T47D (cell line): ENCODE measurements around the gene SLC7A7.
"Not testable (repeated sequence)": the region's sequence is repeated elsewhere in the genome, so short reads cannot be mapped to it uniquely, and the experiment has no call there.

Experiments used
- DNase-seq, 2 experiments: peaks; one replicate each; pipeline versions ENCODE4 v3.0.0 to v3.0.0-alpha.2; 2011 to 2012; ENCODE audit warnings: low read depth in 1 of 2, low spot score in 1 of 2
- JUND ChIP-seq: IDR thresholded peaks from 2 replicates; pipeline ENCODE4 v1.6.1; 2012; ENCODE audit warnings: low read depth
- in situ Hi-C: cut with HindIII; loops from 2 replicates; pipeline ENCODE4 v1.10.0; 2016; ENCODE audit warnings: low sequenced_read_pairs, low pct_unique_long_range_greater_than_20kb

Gene SLC7A7

GRCh38 chr14:22822571-22823098, 7.4 kb upstream of the SLC7A7 start:
- peak in 1 of 2 experiments; percentile 69 for DNase-seq
- in situ Hi-C loops: no loop called here
- TF ChIP-seq JUND: no peak

- no peak for TF ChIP-seq JUND
- DNase-seq: no peak
- in situ Hi-C loops: no loop called here
These were observed 6.9 kb upstream of the SLC7A7 start for GRCh38 chr14:22822016-22822570.

- no peak for TF ChIP-seq JUND
- no peak for DNase-seq
- in situ Hi-C loops: no loop called here
These were observed 6.2 kb upstream of the SLC7A7 start for GRCh38 chr14:22821193-22822015.

- no peak for TF ChIP-seq JUND
- in situ Hi-C loops: no loop called here
These were observed 5.5 kb upstream of the SLC7A7 start for GRCh38 chr14:22820731-22821130.

GRCh38 chr14:22819151-22819988, 4.1 kb upstream of the SLC7A7 start:
- DNase-seq: no peak
- in situ Hi-C loops: no loop called here
- TF ChIP-seq JUND: no peak

More at GRCh38 chr14:22820731-22821130, 5.5 kb upstream of the SLC7A7 start:
- DNase-seq: peak in 1 of 2 experiments; percentile 56

- DNase-seq: no peak
- in situ Hi-C loops: no loop called here
- no peak for TF ChIP-seq JUND
These were observed 862 bp downstream of the SLC7A7 start for GRCh38 chr14:22814373-22814772.

GRCh38 chr14:22813145-22813544, 2.1 kb downstream of the SLC7A7 start:
- in situ Hi-C loops: no loop called here

GRCh38 chr14:22812744-22813143, 2.5 kb downstream of the SLC7A7 start:
- DNase-seq: no peak
- in situ Hi-C loops: no loop called here
- TF ChIP-seq JUND: no peak

More at GRCh38 chr14:22813145-22813544, 2.1 kb downstream of the SLC7A7 start:
- no peak for TF ChIP-seq JUND
- no peak for DNase-seq

- in situ Hi-C loops: no loop called here
These were observed 3.5 kb downstream of the SLC7A7 start for GRCh38 chr14:22811722-22812121.

GRCh38 chr14:22808388-22809209, 6.6 kb downstream of the SLC7A7 start:
- in situ Hi-C loops: no loop called here
- no peak for TF ChIP-seq JUND
- no peak for DNase-seq

More at GRCh38 chr14:22811722-22812121, 3.5 kb downstream of the SLC7A7 start:
- no peak for DNase-seq
- TF ChIP-seq JUND: no peak

- in situ Hi-C loops: no loop called here
- TF ChIP-seq JUND: no peak
These were observed 7.7 kb downstream of the SLC7A7 start for GRCh38 chr14:22807432-22808087.

GRCh38 chr14:22805235-22805634, 10.0 kb downstream of the SLC7A7 start:
- DNase-seq, in situ Hi-C loops: not testable (repeated sequence)

More at GRCh38 chr14:22807432-22808087, 7.7 kb downstream of the SLC7A7 start:
- DNase-seq: no peak
